GM21528 (cell line): ENCODE results near the gene NADSYN1.

ENCODE experiments used
- ATAC-seq: cut with Tn5 transposase; IDR thresholded peaks from one replicate; pipeline ENCODE4 v1.9.1; 2021; ENCODE audit warnings: mild to moderate bottlenecking, moderate library complexity; ENCODE audit not compliant: unreplicated experiment, low FRiP score

NADSYN1 gene

DNA sequence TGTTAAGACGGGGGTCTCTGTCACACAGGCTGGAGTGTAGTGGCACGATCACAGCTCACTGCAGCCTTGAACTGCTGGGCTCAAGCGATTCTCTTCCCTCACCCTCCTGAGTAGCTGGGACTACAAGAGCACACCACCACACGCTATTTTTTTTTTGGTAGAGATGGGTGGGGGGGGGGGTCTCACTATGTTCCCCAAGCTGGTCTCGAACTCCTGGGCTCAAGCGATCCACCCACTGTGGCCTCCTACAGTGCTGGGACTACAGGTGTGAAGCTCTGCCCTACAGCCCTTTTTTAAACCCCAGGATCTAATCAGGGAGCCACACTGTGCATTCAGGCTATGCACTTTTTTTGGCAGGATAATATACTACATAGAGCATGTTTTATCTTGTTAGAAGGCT is 3.4 kb upstream of the NADSYN1 start:
- no peak for ATAC-seq

DNA sequence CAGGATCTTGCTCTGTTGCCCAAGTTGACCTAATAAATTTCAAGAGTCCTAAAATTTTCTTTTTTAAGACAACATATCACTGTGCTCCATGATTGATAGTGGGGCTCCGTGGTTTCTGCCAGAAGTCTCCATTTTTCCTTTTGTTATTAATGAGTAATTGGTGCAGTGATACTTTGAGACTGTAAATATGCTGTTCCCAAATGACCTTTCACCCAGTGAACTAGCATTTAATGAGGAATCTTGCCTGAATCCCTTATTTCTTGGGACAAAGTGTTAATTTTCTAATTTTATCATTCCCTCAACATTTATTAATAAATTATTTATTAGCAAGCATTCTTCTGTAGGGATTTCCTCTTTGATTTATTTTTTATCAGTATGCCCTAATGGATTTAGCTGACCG is 2.5 kb upstream of the NADSYN1 start:
- no peak for ATAC-seq

DNA sequence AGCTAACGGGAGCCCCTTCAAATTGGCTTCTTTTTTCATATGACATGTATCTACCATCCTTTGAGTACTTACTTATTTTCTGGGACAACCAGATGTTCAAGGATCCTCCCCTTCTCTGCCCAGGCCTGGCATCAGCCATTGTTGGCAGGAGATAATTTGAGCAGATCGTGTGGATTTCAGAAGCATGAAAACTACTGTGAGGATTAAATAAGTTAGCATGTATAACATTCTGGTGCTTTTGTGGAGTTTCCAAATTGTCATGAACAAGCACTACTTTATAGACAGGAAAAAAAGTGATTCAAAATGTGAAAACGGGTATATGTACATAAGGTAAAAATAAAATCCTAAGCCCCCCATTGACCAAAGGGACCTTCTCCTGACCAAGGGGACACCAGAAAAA is 2.1 kb upstream of the NADSYN1 start:
- ATAC-seq = no peak

DNA sequence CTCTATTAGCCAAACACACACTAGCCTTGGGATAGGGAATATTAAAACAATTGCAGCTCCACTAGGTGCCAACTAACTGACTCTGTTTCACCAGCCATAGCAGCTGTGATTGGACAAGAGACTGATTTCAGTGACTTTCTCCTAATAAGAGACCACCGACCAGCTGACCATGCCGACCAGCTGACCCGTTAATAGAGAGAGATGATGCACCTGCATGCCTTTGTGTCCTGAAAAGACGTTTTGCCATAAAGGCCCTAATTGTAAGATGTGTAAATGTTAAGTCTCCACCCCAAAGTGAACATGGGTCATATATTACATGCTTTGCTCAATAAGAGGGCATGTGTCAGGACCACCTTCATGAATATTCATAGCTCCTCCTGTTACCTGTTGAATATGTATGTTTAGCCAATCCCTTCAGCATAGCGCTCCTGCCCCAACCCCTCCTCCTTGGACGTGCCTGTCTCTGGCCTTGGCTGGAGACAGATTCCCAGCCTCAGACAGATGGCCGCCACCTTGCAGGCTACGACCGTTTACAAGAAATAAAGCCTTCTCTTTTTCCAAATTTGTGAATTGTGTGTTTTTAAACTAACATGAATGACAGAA is 1.3 kb upstream of the NADSYN1 start:
- ATAC-seq = no peak

DNA sequence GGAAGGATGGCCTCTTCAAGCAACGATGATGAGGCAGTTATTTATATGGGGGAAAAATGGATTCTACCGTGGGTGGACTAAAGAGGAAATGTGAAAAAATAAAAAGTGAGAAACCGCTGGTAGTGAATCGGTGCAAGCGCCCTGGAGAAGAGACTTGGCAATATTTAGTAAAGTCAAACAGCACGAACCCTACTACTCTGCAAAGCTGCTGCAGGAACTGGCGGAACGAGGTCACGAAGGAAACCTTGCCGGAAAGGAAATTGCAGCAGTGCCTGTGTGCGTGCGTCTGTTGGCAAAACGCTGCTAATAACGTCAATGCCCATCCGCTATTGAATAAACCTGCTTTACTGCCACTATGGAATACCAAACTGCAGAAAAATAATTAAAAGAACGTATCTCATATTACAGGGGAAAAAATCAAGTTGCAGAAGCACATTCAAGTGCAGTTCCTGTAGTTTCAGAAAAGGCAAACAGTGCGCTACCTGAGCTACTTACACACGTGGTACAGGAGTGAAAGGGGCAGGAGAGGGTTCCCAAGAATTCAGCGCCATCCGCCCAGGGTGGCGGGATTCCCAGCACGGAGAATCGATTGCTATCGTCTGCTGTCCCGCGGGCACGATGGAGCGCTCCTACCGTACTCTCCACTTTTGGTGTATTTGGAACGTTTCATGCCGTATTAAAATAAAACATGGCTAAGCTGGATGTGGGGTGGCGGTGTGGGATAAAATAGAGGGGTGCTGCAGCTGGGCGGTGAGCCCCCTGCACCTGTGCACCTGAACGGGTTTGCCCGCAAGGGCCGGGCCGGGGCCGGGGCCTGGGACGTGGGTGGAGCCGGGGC is 585 bp upstream of the NADSYN1 start:
- ATAC-seq = peak; percentile 2

DNA sequence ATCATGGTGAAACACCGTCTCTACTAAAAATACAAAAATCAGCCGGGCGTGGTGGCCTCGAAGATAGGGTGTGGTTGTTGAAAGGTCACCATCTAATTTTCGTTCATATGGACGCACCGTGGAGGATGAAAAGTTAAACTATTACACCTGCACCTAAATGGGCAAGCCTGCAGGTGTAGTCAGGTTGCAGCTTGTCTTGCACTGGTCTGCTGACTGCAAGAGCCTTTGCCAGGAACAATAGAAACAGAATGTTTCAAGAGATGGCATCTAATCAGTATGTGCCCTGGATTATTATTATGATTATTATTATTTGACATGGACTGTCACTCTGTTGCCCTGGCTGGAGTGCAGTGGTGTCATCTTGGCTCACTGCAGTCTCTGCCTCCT is 908 bp downstream of the NADSYN1 start:
- ATAC-seq = no peak

DNA sequence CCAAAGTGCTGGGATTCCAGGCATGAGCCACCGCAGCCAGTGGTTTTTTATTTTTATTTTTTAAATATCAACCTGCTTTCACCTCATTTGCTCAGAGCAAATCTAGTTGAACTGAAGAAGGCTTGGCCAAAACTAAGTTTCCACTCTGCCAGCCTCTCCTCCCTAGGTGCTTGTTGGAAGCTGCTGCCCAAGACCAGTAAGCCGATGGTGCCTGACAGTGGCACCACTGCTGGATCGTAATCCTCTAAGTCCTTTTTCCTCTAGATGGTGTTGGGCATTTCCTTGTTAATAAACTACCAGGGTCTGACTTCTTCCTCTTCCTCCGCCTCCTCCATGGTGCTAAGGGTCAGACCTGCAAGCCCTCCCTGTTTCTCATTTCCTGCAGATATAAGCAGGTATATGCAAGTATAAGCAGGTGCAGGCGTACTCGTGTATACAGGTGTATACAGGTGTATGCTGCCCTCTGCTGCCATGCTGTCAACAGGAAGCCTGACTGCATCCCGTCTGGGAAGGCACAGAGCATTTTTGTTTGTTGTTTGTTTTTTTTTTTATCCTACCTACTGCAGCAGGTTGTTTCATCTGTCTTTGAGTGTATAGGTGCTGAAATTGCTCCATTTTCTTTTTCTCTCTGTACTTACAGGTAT is 1.6 kb downstream of the NADSYN1 start:
- ATAC-seq = no peak

DNA sequence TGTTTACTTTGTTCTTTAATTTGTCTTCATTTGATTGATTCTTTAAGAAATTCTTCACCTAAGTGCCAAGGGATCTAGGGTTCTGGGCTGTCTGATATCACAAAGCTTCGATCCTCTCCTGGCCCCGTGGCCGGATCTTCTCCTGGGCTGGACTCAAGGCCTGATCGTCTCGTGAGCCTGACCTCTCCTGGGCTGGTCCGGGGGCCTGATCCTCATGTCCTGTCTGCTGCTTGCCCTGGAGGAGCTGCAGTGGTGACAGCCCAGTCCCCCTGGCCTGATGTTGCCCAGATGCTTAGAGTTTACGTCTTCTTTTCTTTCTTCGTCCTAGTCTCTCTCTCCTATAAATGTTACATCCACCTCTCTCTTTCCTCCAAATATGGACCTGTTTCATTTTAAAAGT is 3.3 kb downstream of the NADSYN1 start:
- no peak for ATAC-seq

DNA sequence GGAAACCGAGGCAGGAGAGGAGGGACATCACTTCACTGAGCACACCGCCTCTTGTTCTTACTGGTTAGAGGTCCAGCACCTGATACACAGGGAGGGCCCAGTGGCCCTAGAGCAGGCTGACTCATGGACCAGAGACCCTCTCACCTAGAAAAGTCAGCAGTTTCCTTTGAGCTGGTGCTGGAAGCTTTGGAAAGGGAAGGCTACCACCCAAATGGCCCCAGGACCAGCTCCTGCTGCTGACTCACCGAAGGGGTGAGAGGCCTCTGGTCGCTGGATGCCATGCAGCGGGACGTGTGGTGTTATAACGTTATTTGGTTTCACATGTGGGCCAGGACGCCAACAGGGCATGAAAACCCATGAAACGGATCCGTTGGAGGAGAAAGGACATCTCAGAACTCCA is 3.8 kb downstream of the NADSYN1 start:
- no peak for ATAC-seq

DNA sequence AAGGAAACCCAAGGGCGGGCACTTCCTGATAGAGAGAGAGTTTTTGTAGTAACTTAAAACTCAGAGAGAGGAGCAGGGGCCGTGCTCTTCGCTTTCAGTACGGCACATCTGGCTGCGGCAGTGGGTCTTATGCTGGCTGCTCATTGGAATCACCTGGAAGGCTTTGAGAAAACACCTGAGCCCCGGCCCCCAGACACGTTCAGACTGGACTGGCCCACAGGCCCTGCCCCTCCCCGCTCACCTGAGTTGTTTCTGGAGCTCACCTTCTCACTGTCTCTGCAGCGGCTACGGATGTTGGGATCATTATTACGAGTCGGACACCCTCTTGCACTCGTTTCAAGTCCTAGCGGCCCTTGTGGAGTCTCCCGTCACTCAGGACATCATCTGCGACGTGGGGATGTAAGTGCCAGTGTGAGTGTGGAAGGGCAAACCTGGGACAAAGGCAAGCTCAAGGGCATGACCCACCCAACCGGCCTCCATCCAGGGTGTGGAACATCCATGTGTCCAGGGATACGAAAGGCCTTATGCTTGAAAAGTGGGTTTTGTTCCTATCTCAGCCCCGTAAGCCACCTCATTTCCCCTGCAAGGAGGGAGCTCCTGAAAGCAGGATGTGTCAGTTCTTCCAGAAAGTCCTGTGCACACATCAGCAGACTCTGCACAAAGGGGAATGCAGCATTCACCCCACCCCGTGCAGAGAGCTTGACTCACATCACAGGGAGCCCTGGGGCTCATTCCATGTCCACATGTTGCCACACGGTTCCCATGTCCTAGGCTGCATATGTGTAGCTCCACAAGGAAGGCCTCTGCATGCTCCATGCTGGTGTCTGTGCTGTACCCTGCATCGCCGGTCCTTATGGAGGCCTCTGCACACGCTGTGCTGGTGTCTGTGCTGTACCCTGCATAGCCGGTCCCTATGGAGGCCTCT is 5.4 kb downstream of the NADSYN1 start:
- ATAC-seq = no peak

DNA sequence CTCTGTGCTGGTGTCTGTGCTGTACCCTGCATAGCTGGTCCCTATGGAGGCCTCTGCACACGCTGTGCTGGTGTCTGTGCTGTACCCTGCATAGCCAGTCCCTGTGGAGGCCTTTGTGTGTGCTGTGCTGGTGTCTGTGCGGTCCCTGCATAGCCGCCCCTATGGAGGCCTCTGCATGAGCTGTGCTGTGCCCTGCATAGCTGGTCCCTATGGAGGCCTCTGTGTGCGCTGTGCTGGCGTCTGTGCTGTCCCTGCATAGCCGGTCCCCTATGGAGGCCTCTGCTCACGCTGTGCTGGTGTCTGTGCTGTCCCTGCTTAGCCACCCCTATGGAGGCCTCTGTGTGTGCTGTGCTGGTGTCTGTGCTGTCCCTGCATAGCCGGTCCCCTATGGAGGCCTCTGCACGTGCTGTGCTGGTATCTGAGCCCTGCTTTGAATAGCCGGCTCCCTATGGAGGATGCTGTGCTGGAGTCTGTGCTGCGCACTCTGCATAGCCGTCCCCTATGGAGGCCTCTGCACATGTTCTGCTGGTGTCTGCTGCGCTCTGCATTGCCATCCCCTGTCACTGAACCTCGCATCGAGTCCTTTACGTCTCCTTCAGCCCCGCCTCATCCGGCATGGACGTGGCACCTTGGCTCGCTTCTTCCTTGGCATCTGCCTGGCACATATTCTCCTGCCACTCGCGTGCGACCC is 6.2 kb downstream of the NADSYN1 start:
- no peak for ATAC-seq

DNA sequence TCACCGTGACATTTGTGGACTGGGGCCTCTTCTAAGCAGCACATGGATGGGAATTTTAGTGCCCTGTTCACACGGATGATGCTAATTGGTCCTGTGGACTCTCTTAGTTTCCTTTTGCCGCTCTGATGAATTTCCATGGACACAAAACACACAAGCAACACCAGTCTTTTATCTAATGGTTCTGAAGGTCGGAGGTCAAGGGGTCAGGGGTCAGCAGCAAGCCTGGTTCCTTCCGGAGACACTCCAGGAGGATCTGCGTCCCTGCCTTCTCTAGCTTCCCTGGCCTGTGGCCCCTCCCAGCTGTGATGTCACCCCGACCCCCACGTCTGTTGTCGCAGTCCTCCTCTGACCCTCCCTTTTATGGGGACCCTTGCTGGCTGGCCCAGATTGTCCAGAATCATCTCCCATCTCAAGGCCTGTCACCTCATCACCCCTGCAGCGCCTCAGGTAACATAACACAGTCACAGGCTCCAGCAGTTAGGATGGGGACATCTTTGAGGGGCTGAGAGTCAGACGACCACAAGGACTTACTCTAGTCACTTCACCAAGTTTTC is 6.8 kb downstream of the NADSYN1 start:
- no peak for ATAC-seq

DNA sequence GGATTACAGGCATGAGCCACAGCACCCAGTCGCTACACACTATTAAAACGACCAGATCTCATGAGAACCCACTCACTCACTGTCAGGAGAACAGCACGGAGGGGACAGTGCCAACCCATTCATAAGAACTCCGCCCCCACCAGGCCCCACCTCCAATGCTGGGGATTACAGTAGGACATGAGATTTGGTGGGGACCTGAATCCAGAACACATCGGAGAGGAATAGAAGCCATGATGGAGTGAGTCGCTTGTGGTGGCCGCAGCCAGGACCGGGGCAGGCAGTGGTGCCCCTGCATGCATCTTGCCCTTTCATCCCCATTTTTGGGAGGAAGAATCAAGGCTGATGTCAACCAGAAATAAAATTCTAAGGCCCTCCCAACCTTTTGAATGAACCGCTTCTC is 8.7 kb downstream of the NADSYN1 start:
- no peak for ATAC-seq

DNA sequence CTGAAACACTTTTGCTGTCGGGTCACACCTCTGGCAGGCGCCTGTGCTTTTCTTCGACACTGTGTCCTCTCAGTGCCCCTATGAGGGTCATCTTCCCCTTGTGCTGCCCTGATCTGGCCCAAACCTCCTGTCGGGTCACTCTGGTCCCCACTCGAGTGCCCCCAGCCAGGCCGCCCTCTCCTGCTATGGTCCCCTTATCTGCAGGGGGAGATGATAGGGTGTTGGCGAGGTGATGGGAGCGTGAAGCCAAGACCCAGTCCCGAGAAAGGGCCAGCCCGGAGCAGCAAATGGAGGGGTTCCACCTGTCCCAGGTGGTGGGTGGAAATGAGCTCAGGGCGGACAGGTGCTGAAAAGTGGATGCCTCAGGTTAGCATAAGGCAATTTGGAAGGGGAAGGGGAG is 9.7 kb downstream of the NADSYN1 start:
- ATAC-seq = no peak

DNA sequence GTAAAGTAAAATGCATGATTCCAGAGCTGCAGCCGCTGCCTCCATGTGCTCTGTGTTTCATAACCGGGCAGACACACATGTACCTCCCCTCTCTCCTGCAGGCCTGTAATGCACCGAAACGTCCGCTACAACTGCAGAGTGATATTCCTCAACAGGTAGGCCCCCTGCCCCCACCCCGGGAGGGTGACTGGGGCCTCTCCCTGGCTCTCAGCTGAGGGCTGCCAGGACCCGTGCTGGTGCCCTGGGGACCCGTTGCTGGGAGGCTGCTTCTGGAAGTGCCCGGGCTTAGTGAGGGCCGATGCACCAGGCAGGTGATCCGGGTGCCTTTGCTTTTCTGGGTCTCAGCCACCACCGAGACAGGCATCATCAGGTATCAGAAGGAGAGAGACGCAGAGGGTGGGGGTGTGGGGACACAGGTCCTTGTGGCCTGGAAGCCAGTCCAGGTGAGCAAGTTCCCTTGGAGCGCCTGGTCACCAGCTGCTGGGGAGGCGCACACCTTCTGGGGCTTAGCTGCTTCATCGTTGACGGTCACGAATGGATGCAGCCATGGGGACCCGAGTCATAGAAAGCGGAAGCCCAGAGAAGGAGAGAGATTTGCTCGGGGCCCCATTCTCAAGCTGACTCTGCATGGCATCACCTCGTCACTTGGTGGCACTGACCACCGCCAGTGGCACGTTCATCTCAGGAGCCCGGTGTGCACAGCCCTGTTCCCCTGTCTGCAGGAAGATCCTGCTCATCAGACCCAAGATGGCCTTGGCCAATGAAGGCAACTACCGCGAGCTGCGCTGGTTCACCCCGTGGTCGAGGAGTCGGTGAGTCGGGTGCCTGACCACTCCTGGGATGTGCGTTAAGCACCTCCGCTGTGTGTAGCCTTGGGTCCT is 10.6 kb downstream of the NADSYN1 start:
- no peak for ATAC-seq

DNA sequence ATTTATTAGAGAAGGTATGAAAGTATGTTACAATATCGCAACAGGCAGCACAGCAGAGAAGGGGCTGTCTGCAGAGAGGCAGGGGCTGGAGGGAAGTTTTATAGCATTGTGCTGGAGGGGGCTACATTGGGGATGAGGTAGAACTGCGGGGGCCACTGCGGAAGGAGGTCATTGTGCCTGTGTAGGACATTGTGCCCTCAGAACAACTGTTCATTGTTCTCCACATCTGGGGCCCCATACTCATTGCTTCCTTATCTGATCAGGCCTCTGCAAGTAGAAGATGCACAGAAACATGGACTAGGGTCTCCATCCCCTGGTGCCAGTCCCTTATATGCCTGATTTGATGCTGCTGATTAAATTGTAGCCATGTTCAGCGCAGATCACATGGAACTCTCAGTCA is 12.1 kb downstream of the NADSYN1 start:
- no peak for ATAC-seq

DNA sequence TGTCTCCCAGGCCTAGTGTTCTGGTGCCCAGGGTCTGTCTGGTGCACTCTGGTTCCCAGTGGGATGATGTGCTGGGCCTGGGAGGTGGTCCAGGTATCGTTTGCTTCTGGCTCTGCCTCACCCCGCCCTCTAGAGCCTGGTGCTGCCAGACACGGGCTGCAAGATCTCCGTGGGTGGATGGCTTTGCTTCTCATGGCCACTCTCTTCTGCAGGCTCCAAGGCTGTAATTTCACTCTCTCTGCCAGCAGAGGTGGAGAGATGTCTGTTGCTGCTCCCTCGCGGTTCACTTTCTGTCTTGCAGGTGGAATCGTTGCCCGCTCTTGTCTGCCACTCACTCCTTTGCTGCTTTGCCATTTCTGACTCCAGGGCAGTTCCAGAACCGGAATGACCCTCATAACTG is 13.4 kb downstream of the NADSYN1 start:
- no peak for ATAC-seq

DNA sequence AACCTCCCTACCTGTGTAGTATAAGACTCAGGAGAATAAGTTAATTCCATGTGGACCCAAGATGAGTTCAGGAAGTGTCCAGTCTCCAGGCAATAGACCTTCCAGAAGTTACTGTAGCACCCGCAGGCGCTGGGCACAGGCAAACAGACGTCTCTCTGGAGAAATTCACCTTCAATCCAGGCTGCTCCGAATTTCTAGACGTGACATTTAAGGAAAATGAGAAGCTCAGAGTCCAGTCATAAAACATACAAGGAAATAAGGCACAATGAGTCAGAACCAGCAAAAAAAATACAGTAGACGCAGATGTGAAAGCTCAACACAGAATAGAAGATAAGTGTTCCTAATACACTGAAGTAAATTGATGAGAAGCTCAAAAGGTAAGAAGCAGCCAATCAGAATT is 14.2 kb downstream of the NADSYN1 start:
- no peak for ATAC-seq

DNA sequence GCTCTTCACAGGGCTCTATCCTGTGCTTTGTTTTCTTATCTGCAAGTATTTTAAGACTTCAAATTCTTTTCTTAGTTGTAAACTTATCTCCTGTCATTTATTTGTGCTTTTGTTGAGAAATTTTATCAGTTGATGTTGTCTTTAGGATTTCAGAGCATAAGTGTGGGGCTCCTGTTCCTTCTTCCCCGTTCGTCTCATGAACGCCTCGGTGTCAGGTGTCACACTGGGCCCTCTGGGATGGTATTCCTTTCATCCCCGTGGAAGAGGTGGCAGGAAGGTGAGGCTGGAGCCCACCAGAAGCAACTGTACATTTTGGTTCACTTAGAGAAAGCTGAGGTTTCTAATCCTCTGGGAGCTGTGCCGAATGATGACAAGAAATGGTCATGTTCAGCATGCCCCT is 17.9 kb downstream of the NADSYN1 start:
- ATAC-seq = no peak
